HepG2 (cell line): ENCODE results near the gene COMMD7. TPM values are rescaled to one million over a fixed set of nuclear protein-coding genes. Genes with fewer than 3 reads are reported as not detected.

Experiments
- CEBPB ChIP-seq: IDR thresholded peaks from 2 replicates; pipeline ENCODE4 v1.6.1; 2011; ENCODE audit warnings: low read depth, low read length, improper control_type of control experiment, borderline replicate concordance
- HMG20A ChIP-seq: IDR thresholded peaks from 2 replicates; pipeline ENCODE4 v1.6.1; 2016; ENCODE audit warnings: borderline replicate concordance
- HMGA1 ChIP-seq: sonication (generic); formaldehyde crosslinking; conservative IDR thresholded peaks from 2 replicates; pipeline ENCODE4 v1.4.0; 2020; ENCODE audit warnings: missing genetic modification reagents
- HNRNPUL1 ChIP-seq: fragments of 200-400 bp; formaldehyde crosslinking; IDR thresholded peaks from 2 replicates; pipeline ENCODE4 v1.6.1; 2017; ENCODE audit warnings: low read depth, mild to moderate bottlenecking, low read length, moderate library complexity
- MAFG ChIP-seq: sonication (generic); formaldehyde crosslinking; IDR thresholded peaks from 2 replicates; pipeline ENCODE4 v1.5.1; 2020; ENCODE audit warnings: mild to moderate bottlenecking, missing genetic modification reagents
- NCOR1 ChIP-seq: fragments of 200-600 bp; sonication (generic); IDR thresholded peaks from 2 replicates; pipeline ENCODE4 v1.7.0; 2017; ENCODE audit warnings: antibody characterized with exemption, low read length, borderline replicate concordance
- PHF21A ChIP-seq: sonication (generic); formaldehyde crosslinking; IDR thresholded peaks from 2 replicates; pipeline ENCODE4 v1.5.0; 2020; ENCODE audit warnings: mild to moderate bottlenecking, missing genetic modification reagents
- SOX13 ChIP-seq, 3 experiments: fragments of 450-650 bp in 1 of 3; sonication (generic) in 1 of 3; formaldehyde crosslinking in 1 of 3; IDR thresholded peaks in 2 of 3; conservative IDR thresholded peaks in 1 of 3; 2 replicates each; pipeline versions ENCODE4 v1.5.0 to v1.6.1; 2016 to 2020; ENCODE audit warnings: antibody characterized with exemption in 1 of 3, mild to moderate bottlenecking in 1 of 3, missing compliant biosample characterization in 1 of 3, missing genetic modification reagents in 1 of 3, moderate library complexity in 1 of 3
- ZNF121 ChIP-seq: sonication (generic); formaldehyde crosslinking; IDR thresholded peaks from 2 replicates; pipeline ENCODE4 v1.5.0; 2020; ENCODE audit warnings: mild to moderate bottlenecking, missing genetic modification reagents
- ZNF501 ChIP-seq: sonication (generic); formaldehyde crosslinking; IDR thresholded peaks from 2 replicates; pipeline ENCODE4 v1.5.1; 2020; ENCODE audit warnings: mild to moderate bottlenecking, moderate library complexity, missing genetic modification reagents
- polyA plus RNA-seq, 8 experiments: library from polyadenylated mRNA; depleted of rRNA in 3 of 8; stranded (reverse) in 7 of 8; unstranded in 1 of 8; fragments of >200 nt; fragmentation: Illumina TruSeq in 4 of 8; extraction: Trizol in 4 of 8; gene quantifications; 2 replicates each; pipeline versions ENCODE4 v1.2.1 to v1.2.3, GENCODE V29; 2011 to 2016; ENCODE audit warnings: low read depth in 4 of 8, missing spikeins in 1 of 8, mixed read lengths in 1 of 8; ENCODE audit not compliant: insufficient read depth in 1 of 8
- total RNA-seq, 5 experiments: library from RNA; depleted of rRNA; stranded (reverse); fragments of >200 nt; fragmentation: Illumina TruSeq; extraction: Trizol; gene quantifications; 2 replicates each; pipeline ENCODE4 v1.2.3, GENCODE V29; 2016; ENCODE audit warnings: low read depth in 1 of 5
- TF ChIP-seq, protein P1 (sequence below): IDR thresholded peaks from 2 replicates; pipeline ENCODE4 v1.4.0; 2020; ENCODE audit warnings: mild to moderate bottlenecking, missing genetic modification reagents
- TF ChIP-seq, protein P2 (sequence below): sonication (generic); formaldehyde crosslinking; IDR thresholded peaks from 2 replicates; pipeline ENCODE4 v1.4.0; 2020; ENCODE audit warnings: missing genetic modification reagents, mild to moderate bottlenecking, borderline replicate concordance
- TF ChIP-seq, protein P3 (sequence below): sonication (generic); formaldehyde crosslinking; IDR thresholded peaks from 2 replicates; pipeline ENCODE4 v1.8.0; 2022; ENCODE audit warnings: missing genetic modification reagents, mild to moderate bottlenecking, moderate library complexity, borderline replicate concordance
- TF ChIP-seq, protein P4 (sequence below): IDR thresholded peaks from 2 replicates; pipeline ENCODE4 v1.6.1; 2018; ENCODE audit warnings: missing genetic modification reagents, mild to moderate bottlenecking, missing compliant biosample characterization
- TF ChIP-seq, protein P5 (sequence below): sonication (generic); formaldehyde crosslinking; IDR thresholded peaks from 2 replicates; pipeline ENCODE4 v1.4.0; 2020; ENCODE audit warnings: mild to moderate bottlenecking, missing genetic modification reagents, borderline replicate concordance

COMMD7 gene
- total and polyA plus RNA-seq, 2 of the 13 experiments (the other 11 are each of a cell fraction or from before 2014, with no cell fraction given), result 42.1 to 53.3 TPM

DNA sequence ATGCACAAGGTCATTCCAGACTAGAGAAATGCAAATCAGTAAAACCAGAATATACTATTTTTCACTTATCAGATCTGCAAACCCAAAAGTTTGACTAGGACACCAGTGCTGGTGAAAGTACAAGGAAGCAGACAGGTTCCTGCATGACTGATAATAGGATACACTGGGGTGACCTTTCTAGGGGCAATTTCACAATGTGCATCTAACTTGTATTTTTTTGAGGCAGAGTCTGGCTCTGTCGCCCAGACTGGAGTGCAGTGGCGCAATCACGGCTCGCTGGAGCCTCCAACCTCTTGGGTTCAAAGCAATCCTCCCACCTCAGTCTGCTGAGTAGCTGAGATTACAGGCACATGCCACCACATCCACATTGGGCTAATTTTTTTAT, 11.4 kb downstream of the COMMD7 start (continued):
- TF ChIP-seq SOX13 (IDR thresholded peaks at IDR 0.05), result no peak
- peak in 1 of 2 experiments; percentile 33; a peak in 1 of 4 replicates for TF ChIP-seq SOX13 (CRISPR knock-in tag; conservative IDR thresholded peaks at IDR 0.05 in 1 of 2, IDR thresholded peaks at IDR 0.05 in 1 of 2)
- TF ChIP-seq PHF21A (CRISPR knock-in tag), result peak; percentile 78
- TF ChIP-seq HMGA1, result no peak
- TF ChIP-seq NCOR1, result peak; percentile 74
- no peak for TF ChIP-seq HNRNPUL1
- TF ChIP-seq ZNF501 (CRISPR knock-in tag), result peak; percentile 59; the same call in 1 of the 2 replicates
- TF ChIP-seq HMG20A (CRISPR knock-in tag), result peak; percentile 10; the same call in 1 of the 2 replicates
- TF ChIP-seq, protein P1, sequence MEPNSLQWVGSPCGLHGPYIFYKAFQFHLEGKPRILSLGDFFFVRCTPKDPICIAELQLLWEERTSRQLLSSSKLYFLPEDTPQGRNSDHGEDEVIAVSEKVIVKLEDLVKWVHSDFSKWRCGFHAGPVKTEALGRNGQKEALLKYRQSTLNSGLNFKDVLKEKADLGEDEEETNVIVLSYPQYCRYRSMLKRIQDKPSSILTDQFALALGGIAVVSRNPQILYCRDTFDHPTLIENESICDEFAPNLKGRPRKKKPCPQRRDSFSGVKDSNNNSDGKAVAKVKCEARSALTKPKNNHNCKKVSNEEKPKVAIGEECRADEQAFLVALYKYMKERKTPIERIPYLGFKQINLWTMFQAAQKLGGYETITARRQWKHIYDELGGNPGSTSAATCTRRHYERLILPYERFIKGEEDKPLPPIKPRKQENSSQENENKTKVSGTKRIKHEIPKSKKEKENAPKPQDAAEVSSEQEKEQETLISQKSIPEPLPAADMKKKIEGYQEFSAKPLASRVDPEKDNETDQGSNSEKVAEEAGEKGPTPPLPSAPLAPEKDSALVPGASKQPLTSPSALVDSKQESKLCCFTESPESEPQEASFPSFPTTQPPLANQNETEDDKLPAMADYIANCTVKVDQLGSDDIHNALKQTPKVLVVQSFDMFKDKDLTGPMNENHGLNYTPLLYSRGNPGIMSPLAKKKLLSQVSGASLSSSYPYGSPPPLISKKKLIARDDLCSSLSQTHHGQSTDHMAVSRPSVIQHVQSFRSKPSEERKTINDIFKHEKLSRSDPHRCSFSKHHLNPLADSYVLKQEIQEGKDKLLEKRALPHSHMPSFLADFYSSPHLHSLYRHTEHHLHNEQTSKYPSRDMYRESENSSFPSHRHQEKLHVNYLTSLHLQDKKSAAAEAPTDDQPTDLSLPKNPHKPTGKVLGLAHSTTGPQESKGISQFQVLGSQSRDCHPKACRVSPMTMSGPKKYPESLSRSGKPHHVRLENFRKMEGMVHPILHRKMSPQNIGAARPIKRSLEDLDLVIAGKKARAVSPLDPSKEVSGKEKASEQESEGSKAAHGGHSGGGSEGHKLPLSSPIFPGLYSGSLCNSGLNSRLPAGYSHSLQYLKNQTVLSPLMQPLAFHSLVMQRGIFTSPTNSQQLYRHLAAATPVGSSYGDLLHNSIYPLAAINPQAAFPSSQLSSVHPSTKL (CRISPR knock-in tag), result peak; percentile 74
- TF ChIP-seq, protein P2, sequence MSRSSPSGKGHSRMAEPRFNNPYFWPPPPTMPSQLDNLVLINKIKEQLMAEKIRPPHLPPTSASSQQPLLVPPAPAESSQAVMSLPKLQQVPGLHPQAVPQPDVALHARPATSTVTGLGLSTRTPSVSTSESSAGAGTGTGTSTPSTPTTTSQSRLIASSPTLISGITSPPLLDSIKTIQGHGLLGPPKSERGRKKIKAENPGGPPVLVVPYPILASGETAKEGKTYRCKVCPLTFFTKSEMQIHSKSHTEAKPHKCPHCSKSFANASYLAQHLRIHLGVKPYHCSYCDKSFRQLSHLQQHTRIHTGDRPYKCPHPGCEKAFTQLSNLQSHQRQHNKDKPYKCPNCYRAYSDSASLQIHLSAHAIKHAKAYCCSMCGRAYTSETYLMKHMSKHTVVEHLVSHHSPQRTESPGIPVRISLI (CRISPR knock-in tag), result peak; percentile 93
- TF ChIP-seq, protein P3, sequence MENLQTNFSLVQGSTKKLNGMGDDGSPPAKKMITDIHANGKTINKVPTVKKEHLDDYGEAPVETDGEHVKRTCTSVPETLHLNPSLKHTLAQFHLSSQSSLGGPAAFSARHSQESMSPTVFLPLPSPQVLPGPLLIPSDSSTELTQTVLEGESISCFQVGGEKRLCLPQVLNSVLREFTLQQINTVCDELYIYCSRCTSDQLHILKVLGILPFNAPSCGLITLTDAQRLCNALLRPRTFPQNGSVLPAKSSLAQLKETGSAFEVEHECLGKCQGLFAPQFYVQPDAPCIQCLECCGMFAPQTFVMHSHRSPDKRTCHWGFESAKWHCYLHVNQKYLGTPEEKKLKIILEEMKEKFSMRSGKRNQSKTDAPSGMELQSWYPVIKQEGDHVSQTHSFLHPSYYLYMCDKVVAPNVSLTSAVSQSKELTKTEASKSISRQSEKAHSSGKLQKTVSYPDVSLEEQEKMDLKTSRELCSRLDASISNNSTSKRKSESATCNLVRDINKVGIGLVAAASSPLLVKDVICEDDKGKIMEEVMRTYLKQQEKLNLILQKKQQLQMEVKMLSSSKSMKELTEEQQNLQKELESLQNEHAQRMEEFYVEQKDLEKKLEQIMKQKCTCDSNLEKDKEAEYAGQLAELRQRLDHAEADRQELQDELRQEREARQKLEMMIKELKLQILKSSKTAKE, result peak; percentile 74; the same call in 1 of the 2 replicates
- TF ChIP-seq, protein P4, sequence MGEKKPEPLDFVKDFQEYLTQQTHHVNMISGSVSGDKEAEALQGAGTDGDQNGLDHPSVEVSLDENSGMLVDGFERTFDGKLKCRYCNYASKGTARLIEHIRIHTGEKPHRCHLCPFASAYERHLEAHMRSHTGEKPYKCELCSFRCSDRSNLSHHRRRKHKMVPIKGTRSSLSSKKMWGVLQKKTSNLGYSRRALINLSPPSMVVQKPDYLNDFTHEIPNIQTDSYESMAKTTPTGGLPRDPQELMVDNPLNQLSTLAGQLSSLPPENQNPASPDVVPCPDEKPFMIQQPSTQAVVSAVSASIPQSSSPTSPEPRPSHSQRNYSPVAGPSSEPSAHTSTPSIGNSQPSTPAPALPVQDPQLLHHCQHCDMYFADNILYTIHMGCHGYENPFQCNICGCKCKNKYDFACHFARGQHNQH (CRISPR knock-in tag), result peak; percentile 27; the same call in 1 of the 2 replicates
- TF ChIP-seq, protein P5, sequence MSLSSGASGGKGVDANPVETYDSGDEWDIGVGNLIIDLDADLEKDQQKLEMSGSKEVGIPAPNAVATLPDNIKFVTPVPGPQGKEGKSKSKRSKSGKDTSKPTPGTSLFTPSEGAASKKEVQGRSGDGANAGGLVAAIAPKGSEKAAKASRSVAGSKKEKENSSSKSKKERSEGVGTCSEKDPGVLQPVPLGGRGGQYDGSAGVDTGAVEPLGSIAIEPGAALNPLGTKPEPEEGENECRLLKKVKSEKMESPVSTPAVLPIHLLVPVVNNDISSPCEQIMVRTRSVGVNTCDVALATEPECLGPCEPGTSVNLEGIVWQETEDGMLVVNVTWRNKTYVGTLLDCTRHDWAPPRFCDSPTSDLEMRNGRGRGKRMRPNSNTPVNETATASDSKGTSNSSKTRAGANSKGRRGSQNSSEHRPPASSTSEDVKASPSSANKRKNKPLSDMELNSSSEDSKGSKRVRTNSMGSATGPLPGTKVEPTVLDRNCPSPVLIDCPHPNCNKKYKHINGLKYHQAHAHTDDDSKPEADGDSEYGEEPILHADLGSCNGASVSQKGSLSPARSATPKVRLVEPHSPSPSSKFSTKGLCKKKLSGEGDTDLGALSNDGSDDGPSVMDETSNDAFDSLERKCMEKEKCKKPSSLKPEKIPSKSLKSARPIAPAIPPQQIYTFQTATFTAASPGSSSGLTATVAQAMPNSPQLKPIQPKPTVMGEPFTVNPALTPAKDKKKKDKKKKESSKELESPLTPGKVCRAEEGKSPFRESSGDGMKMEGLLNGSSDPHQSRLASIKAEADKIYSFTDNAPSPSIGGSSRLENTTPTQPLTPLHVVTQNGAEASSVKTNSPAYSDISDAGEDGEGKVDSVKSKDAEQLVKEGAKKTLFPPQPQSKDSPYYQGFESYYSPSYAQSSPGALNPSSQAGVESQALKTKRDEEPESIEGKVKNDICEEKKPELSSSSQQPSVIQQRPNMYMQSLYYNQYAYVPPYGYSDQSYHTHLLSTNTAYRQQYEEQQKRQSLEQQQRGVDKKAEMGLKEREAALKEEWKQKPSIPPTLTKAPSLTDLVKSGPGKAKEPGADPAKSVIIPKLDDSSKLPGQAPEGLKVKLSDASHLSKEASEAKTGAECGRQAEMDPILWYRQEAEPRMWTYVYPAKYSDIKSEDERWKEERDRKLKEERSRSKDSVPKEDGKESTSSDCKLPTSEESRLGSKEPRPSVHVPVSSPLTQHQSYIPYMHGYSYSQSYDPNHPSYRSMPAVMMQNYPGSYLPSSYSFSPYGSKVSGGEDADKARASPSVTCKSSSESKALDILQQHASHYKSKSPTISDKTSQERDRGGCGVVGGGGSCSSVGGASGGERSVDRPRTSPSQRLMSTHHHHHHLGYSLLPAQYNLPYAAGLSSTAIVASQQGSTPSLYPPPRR (CRISPR knock-in tag), result peak; percentile 23; the same call in 1 of the 2 replicates
- TF ChIP-seq MAFG (CRISPR knock-in tag), result no peak
- TF ChIP-seq CEBPB, result peak; percentile 96
- peak; percentile 89 for TF ChIP-seq ZNF121 (CRISPR knock-in tag)
